ENCODE data around the gene CA10. TPM values are rescaled to one million over a fixed set of nuclear protein-coding genes. Genes with fewer than 3 reads are reported as not detected.

The CA10 gene
- total and polyA plus RNA-seq, 2 of the 4 experiments (the other 2 are of a cell fraction), result not detected

GRCh38 chr17:51647826-51648225 lies 510.7 kb downstream of the CA10 start:
- H2BK15ac ChIP-seq (ENCODE audit: low read depth, low read length), result no peak overlapping the region
- H4K8ac ChIP-seq (ENCODE audit: low read depth in 2 of 2, low read length in 2 of 2), result no peak overlapping the region
- no peak overlapping the region for H2AK9ac ChIP-seq (replicated peaks; ENCODE audit: low read depth, low read length, poor library complexity)
- H3K9me3 ChIP-seq (ENCODE audit: control insufficient read depth, insufficient read depth, low read length), result peaks cover 16% of the 10 kb centered on the region
- no peak overlapping the region for H4K91ac ChIP-seq (ENCODE audit: insufficient read depth, low read depth, low read length)
- H3K4me1 ChIP-seq (ENCODE audit: control insufficient read depth, insufficient read depth, low read length), result no peaks in the 10 kb centered on the region
- intact Hi-C loops (cut with micrococcal nuclease), result no loop called here
- H4K20me1 ChIP-seq (ENCODE audit: insufficient read depth, low read length), result no peaks in the 10 kb centered on the region
- DNase-seq (no peak), ATAC-seq (ENCODE audit: low read depth) (no peak)
- no peak overlapping the region for H2AFZ ChIP-seq (replicated peaks; ENCODE audit: low read length, poor library complexity)
- no peaks in the 10 kb centered on the region for H3K79me1 ChIP-seq (ENCODE audit: low read depth in 1 of 2, low read length in 2 of 2)
- TF ChIP-seq CEBPB (IDR thresholded peaks at IDR 0.05; ENCODE audit: low read depth, low read length) (no peak), CTCF (conservative IDR thresholded peaks at IDR 0.05; ENCODE audit: low read depth, low read length) (no peak)
- no CpG with 5 or more reads among the region's 5 CpGs for WGBS, 2 experiments (ENCODE audit: extremely low coverage in 2 of 2, insufficient read length in 1 of 2)
- no peak overlapping the region for H3K23ac ChIP-seq (ENCODE audit: low read depth, low read length)
- H3K18ac ChIP-seq (ENCODE audit: low read depth, low read length), result no peak overlapping the region
- no peak overlapping the region for H2BK120ac ChIP-seq (ENCODE audit: low read depth, low read length)
- no peaks in the 10 kb centered on the region for H3K27me3 ChIP-seq (ENCODE audit: control insufficient read depth, insufficient read depth, low read length)
- CTCF ChIA-PET, result no interaction called here
- H3K9me1 ChIP-seq (ENCODE audit: insufficient read depth, low read length), result no peaks in the 10 kb centered on the region
- no peak overlapping the region for H3K4me3 ChIP-seq (ENCODE audit: insufficient read depth, low read depth, low read length)
- no peak overlapping the region for H3K56ac ChIP-seq (ENCODE audit: extremely low read depth, insufficient read depth, low read length)
- no peaks in the 10 kb centered on the region for H3K36me3 ChIP-seq (ENCODE audit: control insufficient read depth, insufficient read depth, low read length)
- H3K27ac ChIP-seq (ENCODE audit: insufficient read depth, low read length), result no peak overlapping the region
- no TSS peak for BruUV-seq (replicated peaks)
- H2AK5ac ChIP-seq (ENCODE audit: low read depth, low read length), result no peak overlapping the region
- no peak overlapping the region for H3K9ac ChIP-seq (ENCODE audit: low read depth, low read length)
- no peak overlapping the region for H2BK20ac ChIP-seq (ENCODE audit: low read depth, low read length)
- in situ Hi-C loops (cut with MboI; ENCODE audit: low sequenced_read_pairs), result no loop called here
- dilution Hi-C loops (cut with HindIII; ENCODE audit: low sequenced_read_pairs, unreplicated experiment), result no loop called here
- no peak overlapping the region for H3K14ac ChIP-seq (replicated peaks; ENCODE audit: low read depth, low read length)
- H4K5ac ChIP-seq (ENCODE audit: low read depth, low read length), result no peak overlapping the region
- no peak overlapping the region for H3K4me2 ChIP-seq (ENCODE audit: low read depth, low read length)
- H2BK5ac ChIP-seq (ENCODE audit: low read depth, low read length, poor library complexity, severe bottlenecking), result no peak overlapping the region
- H3K4ac ChIP-seq (ENCODE audit: low read depth, low read length), result no peak overlapping the region
- POLR2A ChIA-PET (ENCODE audit: unreplicated experiment), result no interaction called here
